Measurements from ENCODE around the gene DLEC1. TPM values are rescaled to one million over a fixed set of nuclear protein-coding genes. Genes with fewer than 3 reads are reported as not detected.
"Not testable (repeated sequence)": the region's sequence is repeated elsewhere in the genome, so short reads cannot be mapped to it uniquely, and the experiment has no call there.

Gene DLEC1
- total and polyA plus RNA-seq, 2 experiments from 2014 or later = 0.31 to 0.66 TPM

DNA sequence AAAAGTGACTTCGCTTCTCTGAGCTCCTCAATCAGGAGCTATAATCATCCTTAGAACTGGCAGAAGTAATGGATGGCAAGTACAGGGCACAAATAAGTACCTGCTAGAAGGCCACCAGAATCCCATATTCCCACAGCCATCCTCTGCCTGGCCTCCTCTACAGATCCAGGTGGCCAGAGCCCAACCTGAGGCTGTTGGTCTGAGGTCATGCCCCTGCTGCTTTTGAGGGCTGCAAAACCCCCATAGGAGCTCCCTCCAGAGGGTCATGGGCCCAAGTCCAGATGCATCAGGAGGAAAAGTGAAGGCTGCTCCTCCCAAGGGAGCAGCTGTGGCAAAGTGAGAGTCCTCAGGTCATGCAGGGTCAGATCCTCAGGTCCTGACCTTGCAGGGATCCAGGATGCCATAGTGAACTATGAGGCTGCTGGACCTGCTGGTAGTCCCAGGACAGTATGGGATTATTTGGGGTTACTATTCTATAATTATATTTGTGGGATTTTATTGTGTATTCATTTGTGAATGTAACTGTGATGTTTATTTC is 6.6 kb upstream of the DLEC1 start:
- Histone ChIP-seq H3F3A (replicated peaks; ENCODE audit: low read depth) (no peaks in the 10 kb centered on the region), H3K27ac (ENCODE audit: low read depth) (no peak overlapping the region), H4K20me1 (replicated peaks; ENCODE audit: insufficient read depth) (no peaks in the 10 kb centered on the region; the same call in 1 of the 2 replicates), H3K79me2 (replicated peaks; ENCODE audit: insufficient read depth) (no peaks in the 10 kb centered on the region), H3K4me2 (no peak overlapping the region), H3K36me3 (ENCODE audit: insufficient read depth) (no peaks in the 10 kb centered on the region), H2AFZ (no peak overlapping the region), H3K4me3 (no peak overlapping the region), H3K9me2 (ENCODE audit: insufficient read depth) (no peaks in the 10 kb centered on the region), H3K4me1 (ENCODE audit: insufficient read depth) (peaks cover 6% of the 10 kb centered on the region), H3K27me3 (ENCODE audit: insufficient read depth) (peaks cover 43% of the 10 kb centered on the region)
- Mint-ChIP-seq H3K36me3 (ENCODE audit: low read depth) (no peaks in the 10 kb centered on the region), H3K9me3 (no peaks in the 10 kb centered on the region; the same call in 2 of the 3 replicates), H3K27me3 (ENCODE audit: insufficient read depth, low read depth, poor library complexity) (peaks cover 34% of the 10 kb centered on the region), H3K4me3 (no peak overlapping the region), H3K27ac (no peak overlapping the region), H3K4me1 (peaks cover 15% of the 10 kb centered on the region)
- DNase-seq (ENCODE audit: low spot score) = no peak
- ATAC-seq = no peak
- TF ChIP-seq, protein P1, sequence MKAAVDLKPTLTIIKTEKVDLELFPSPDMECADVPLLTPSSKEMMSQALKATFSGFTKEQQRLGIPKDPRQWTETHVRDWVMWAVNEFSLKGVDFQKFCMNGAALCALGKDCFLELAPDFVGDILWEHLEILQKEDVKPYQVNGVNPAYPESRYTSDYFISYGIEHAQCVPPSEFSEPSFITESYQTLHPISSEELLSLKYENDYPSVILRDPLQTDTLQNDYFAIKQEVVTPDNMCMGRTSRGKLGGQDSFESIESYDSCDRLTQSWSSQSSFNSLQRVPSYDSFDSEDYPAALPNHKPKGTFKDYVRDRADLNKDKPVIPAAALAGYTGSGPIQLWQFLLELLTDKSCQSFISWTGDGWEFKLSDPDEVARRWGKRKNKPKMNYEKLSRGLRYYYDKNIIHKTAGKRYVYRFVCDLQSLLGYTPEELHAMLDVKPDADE (IDR thresholded peaks at IDR 0.05) = no peak
- TF ChIP-seq JUNB (IDR thresholded peaks at IDR 0.05; ENCODE audit: unreplicated experiment) (no peak), NANOG (IDR thresholded peaks at IDR 0.05; ENCODE audit: borderline replicate concordance) (no peak), ZNF114 (CRISPR knock-in tag; IDR thresholded peaks at IDR 0.05) (no peak), ZNF331 (CRISPR knock-in tag; IDR thresholded peaks at IDR 0.05; ENCODE audit: low read depth) (no peak), EZH2phosphoT487 (IDR thresholded peaks at IDR 0.05; ENCODE audit: unreplicated experiment) (no peak), POLR2AphosphoS5 (IDR thresholded peaks at IDR 0.05; ENCODE audit: low read depth) (no peak)
- TF ChIP-seq, protein P2, sequence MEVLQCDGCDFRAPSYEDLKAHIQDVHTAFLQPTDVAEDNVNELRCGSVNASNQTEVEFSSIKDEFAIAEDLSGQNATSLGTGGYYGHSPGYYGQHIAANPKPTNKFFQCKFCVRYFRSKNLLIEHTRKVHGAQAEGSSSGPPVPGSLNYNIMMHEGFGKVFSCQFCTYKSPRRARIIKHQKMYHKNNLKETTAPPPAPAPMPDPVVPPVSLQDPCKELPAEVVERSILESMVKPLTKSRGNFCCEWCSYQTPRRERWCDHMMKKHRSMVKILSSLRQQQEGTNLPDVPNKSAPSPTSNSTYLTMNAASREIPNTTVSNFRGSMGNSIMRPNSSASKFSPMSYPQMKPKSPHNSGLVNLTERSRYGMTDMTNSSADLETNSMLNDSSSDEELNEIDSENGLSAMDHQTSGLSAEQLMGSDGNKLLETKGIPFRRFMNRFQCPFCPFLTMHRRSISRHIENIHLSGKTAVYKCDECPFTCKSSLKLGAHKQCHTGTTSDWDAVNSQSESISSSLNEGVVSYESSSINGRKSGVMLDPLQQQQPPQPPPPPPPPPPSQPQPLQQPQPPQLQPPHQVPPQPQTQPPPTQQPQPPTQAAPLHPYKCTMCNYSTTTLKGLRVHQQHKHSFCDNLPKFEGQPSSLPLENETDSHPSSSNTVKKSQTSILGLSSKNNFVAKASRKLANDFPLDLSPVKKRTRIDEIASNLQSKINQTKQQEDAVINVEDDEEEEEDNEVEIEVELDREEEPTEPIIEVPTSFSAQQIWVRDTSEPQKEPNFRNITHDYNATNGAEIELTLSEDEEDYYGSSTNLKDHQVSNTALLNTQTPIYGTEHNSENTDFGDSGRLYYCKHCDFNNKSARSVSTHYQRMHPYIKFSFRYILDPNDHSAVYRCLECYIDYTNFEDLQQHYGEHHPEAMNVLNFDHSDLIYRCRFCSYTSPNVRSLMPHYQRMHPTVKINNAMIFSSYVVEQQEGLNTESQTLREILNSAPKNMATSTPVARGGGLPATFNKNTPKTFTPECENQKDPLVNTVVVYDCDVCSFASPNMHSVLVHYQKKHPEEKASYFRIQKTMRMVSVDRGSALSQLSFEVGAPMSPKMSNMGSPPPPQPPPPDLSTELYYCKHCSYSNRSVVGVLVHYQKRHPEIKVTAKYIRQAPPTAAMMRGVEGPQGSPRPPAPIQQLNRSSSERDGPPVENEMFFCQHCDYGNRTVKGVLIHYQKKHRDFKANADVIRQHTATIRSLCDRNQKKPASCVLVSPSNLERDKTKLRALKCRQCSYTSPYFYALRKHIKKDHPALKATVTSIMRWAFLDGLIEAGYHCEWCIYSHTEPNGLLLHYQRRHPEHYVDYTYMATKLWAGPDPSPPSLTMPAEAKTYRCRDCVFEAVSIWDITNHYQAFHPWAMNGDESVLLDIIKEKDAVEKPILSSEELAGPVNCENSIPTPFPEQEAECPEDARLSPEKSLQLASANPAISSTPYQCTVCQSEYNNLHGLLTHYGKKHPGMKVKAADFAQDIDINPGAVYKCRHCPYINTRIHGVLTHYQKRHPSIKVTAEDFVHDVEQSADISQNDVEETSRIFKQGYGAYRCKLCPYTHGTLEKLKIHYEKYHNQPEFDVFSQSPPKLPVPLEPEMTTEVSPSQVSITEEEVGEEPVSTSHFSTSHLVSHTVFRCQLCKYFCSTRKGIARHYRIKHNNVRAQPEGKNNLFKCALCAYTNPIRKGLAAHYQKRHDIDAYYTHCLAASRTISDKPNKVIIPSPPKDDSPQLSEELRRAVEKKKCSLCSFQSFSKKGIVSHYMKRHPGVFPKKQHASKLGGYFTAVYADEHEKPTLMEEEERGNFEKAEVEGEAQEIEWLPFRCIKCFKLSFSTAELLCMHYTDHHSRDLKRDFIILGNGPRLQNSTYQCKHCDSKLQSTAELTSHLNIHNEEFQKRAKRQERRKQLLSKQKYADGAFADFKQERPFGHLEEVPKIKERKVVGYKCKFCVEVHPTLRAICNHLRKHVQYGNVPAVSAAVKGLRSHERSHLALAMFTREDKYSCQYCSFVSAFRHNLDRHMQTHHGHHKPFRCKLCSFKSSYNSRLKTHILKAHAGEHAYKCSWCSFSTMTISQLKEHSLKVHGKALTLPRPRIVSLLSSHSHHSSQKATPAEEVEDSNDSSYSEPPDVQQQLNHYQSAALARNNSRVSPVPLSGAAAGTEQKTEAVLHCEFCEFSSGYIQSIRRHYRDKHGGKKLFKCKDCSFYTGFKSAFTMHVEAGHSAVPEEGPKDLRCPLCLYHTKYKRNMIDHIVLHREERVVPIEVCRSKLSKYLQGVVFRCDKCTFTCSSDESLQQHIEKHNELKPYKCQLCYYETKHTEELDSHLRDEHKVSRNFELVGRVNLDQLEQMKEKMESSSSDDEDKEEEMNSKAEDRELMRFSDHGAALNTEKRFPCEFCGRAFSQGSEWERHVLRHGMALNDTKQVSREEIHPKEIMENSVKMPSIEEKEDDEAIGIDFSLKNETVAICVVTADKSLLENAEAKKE (CRISPR knock-in tag; IDR thresholded peaks at IDR 0.05) = no peak
- TF ChIP-seq, protein P3, sequence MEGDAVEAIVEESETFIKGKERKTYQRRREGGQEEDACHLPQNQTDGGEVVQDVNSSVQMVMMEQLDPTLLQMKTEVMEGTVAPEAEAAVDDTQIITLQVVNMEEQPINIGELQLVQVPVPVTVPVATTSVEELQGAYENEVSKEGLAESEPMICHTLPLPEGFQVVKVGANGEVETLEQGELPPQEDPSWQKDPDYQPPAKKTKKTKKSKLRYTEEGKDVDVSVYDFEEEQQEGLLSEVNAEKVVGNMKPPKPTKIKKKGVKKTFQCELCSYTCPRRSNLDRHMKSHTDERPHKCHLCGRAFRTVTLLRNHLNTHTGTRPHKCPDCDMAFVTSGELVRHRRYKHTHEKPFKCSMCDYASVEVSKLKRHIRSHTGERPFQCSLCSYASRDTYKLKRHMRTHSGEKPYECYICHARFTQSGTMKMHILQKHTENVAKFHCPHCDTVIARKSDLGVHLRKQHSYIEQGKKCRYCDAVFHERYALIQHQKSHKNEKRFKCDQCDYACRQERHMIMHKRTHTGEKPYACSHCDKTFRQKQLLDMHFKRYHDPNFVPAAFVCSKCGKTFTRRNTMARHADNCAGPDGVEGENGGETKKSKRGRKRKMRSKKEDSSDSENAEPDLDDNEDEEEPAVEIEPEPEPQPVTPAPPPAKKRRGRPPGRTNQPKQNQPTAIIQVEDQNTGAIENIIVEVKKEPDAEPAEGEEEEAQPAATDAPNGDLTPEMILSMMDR (conservative IDR thresholded peaks at IDR 0.05; ENCODE audit: low read depth in 2 of 2) = no peak

DNA sequence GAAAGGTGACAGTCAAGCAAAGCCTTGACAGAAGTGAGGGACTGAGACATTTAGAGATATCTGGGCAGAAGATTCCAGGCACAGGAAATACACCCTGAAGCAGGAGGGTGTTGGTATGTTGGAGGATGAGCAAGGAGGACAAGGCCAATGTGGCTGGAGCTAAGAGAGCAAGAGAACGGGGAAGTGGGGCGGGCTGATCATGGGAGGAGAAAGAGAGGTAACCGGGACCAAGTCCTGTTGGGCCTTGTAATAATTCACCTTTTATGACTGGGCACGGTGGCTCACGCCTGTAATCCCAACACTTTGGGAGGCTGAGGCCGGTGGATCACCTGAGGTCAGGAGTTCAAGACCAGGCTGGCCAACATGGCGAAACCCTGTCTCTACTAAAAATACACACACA is 5.4 kb upstream of the DLEC1 start:
- H4K20me1 ChIP-seq (replicated peaks; ENCODE audit: insufficient read depth); DNase-seq (ENCODE audit: low spot score); H3K4me2 ChIP-seq; H3F3A ChIP-seq (replicated peaks; ENCODE audit: low read depth); H3K27ac ChIP-seq (ENCODE audit: low read depth); H3K27ac Mint-ChIP-seq; H3K36me3 Mint-ChIP-seq (ENCODE audit: low read depth); ATAC-seq; H3K9me2 ChIP-seq (ENCODE audit: insufficient read depth); H3K4me3 Mint-ChIP-seq; H3K4me1 ChIP-seq (ENCODE audit: insufficient read depth); H2AFZ ChIP-seq; H3K4me3 ChIP-seq; H3K36me3 ChIP-seq (ENCODE audit: insufficient read depth); H3K79me2 ChIP-seq (replicated peaks; ENCODE audit: insufficient read depth); H3K9me3 Mint-ChIP-seq: not testable (repeated sequence)
- Mint-ChIP-seq H3K27me3 (ENCODE audit: insufficient read depth, low read depth, poor library complexity) (peaks cover 25% of the 10 kb centered on the region), H3K4me1 (peaks cover 12% of the 10 kb centered on the region)
- H3K27me3 ChIP-seq (ENCODE audit: insufficient read depth) = peaks cover 36% of the 10 kb centered on the region

DNA sequence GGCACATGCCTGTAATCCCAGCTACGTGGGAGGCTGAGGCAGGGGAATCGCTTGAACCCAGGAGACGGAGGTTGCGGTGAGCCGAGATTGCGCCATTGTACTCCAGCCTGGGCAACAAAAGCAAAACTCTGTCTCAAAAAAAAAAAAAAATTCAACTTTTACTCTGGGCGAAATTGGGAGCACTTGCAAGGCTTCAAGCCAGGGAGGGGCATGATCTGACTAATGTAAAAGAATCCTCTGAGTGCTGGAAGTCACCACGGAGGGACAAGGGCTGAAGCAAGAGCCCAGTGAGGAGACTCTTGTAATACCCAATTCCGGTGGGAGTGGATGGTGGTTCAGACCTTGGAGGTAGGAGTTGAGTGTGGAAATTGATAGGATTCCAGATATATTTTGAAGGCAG is 4.7 kb upstream of the DLEC1 start:
- peaks cover 36% of the 10 kb centered on the region for H3K27me3 ChIP-seq (ENCODE audit: insufficient read depth)
- not testable (repeated sequence) for H3K4me1 ChIP-seq (ENCODE audit: insufficient read depth); H3K36me3 ChIP-seq (ENCODE audit: insufficient read depth); H3K27ac Mint-ChIP-seq; H3K79me2 ChIP-seq (replicated peaks; ENCODE audit: insufficient read depth); H2AFZ ChIP-seq; H3K27ac ChIP-seq (ENCODE audit: low read depth); H3K36me3 Mint-ChIP-seq (ENCODE audit: low read depth); H3K9me3 Mint-ChIP-seq; ATAC-seq; H3F3A ChIP-seq (replicated peaks; ENCODE audit: low read depth); H3K4me3 Mint-ChIP-seq; DNase-seq (ENCODE audit: low spot score); H3K4me3 ChIP-seq; H4K20me1 ChIP-seq (replicated peaks; ENCODE audit: insufficient read depth); H3K4me2 ChIP-seq; H3K9me2 ChIP-seq (ENCODE audit: insufficient read depth)
- peaks cover 16% of the 10 kb centered on the region for H3K4me1 Mint-ChIP-seq
- peaks cover 26% of the 10 kb centered on the region for H3K27me3 Mint-ChIP-seq (ENCODE audit: insufficient read depth, low read depth, poor library complexity)

All from GM23338 (cell line).